PC-9 (cell line): ENCODE results near the gene FYN. TPM values are rescaled to one million over a fixed set of nuclear protein-coding genes. Genes with fewer than 3 reads are reported as not detected.

ENCODE experiments used
- BruUV-seq: library from RNA; stranded (reverse); fragments of 400-500 nt; replicated peaks from 2 replicates; lab custom pipeline; 2021; lab: Mats Ljungman, UMichigan
- CTCF ChIA-PET: fragments of 300-600 bp; sonication (Branson Sonifier 250); formaldehyde crosslinking; loops from one replicate; lab custom pipeline; 2022; ENCODE audit warnings: antibody characterized with exemption; lab: Charles Lee
- POLR2A ChIA-PET: fragments of 300-600 bp; sonication (Branson Sonifier 250); formaldehyde crosslinking; loops from one replicate; lab custom pipeline; 2022; ENCODE audit warnings: antibody characterized with exemption; ENCODE audit not compliant: unreplicated experiment; lab: Charles Lee
- DNase-seq, 2 experiments: peaks; one replicate each; pipeline versions ENCODE4 v3.0.0 to v3.0.0-alpha.2; 2015 to 2022; ENCODE audit warnings: mixed read lengths in 1 of 2
- H2AFZ ChIP-seq: fragments of 200-600 bp; sonication (generic); 2 replicates; pipeline ENCODE4 v1.8.1; 2017; ENCODE audit warnings: antibody characterized with exemption
- H3F3A ChIP-seq: fragments of 200-600 bp; sonication (generic); 2 replicates; pipeline ENCODE4 v1.8.1; 2017; ENCODE audit warnings: antibody characterized with exemption, mild to moderate bottlenecking, low read depth; ENCODE audit not compliant: insufficient read depth
- H3K27ac ChIP-seq: fragments of 200-600 bp; sonication (generic); 2 replicates; pipeline ENCODE4 v1.6.1; 2016; ENCODE audit warnings: mixed run types
- H3K27me3 ChIP-seq: fragments of 200-600 bp; sonication (generic); 2 replicates; pipeline ENCODE4 v1.6.1; 2016; ENCODE audit warnings: low read depth, mixed run types; ENCODE audit not compliant: insufficient read depth
- H3K36me3 ChIP-seq: fragments of 200-600 bp; sonication (generic); 2 replicates; pipeline ENCODE4 v1.6.1; 2016; ENCODE audit warnings: low read depth, mixed run types
- H3K4me1 ChIP-seq: fragments of 200-600 bp; sonication (generic); replicated peaks from 2 replicates; pipeline ENCODE4 v1.6.1; 2016; ENCODE audit warnings: mixed run types; ENCODE audit not compliant: insufficient read depth
- H3K4me2 ChIP-seq: fragments of 200-600 bp; sonication (generic); 2 replicates; pipeline ENCODE4 v1.6.1; 2017; ENCODE audit warnings: mixed run types
- H3K4me3 ChIP-seq: fragments of 200-600 bp; sonication (generic); 2 replicates; pipeline ENCODE4 v1.6.1; 2016; ENCODE audit warnings: mixed run types
- H3K79me2 ChIP-seq: fragments of 200-600 bp; sonication (generic); 2 replicates; pipeline ENCODE4 v1.6.1; 2017; ENCODE audit warnings: low read depth, mixed run types
- H3K9me2 ChIP-seq: fragments of 200-600 bp; sonication (generic); 2 replicates; pipeline ENCODE4 v1.8.1; 2017; ENCODE audit warnings: mild to moderate bottlenecking; ENCODE audit not compliant: insufficient read depth
- H3K9me3 ChIP-seq: fragments of 200-600 bp; sonication (generic); 2 replicates; pipeline ENCODE4 v1.8.1; 2016; ENCODE audit warnings: low read depth; ENCODE audit not compliant: insufficient read depth
- H4K20me1 ChIP-seq: fragments of 200-600 bp; sonication (generic); 2 replicates; pipeline ENCODE4 v1.8.1; 2017; ENCODE audit not compliant: insufficient read depth
- CTCF ChIP-seq: fragments of 200-600 bp; sonication (generic); conservative IDR thresholded peaks from 2 replicates; pipeline ENCODE4 v1.6.1; 2017; ENCODE audit warnings: mixed run types, antibody characterized with exemption, mild to moderate bottlenecking, moderate library complexity
- EZH2 ChIP-seq: fragments of 200-600 bp; sonication (generic); IDR thresholded peaks from 2 replicates; pipeline ENCODE4 v1.8.0; 2017; ENCODE audit warnings: antibody characterized with exemption, low read depth
- intact Hi-C: fragments of 100-400 bp; cut with micrococcal nuclease; formaldehyde crosslinking; loops from one replicate; pipeline ENCODE4 v1.10.0; 2022; ENCODE audit not compliant: unreplicated experiment
- total RNA-seq: library from RNA; stranded (reverse); gene quantifications from 2 replicates; pipeline ENCODE4 v1.2.3, GENCODE V29; 2021

The FYN gene
- total RNA-seq, 1 experiment from 2014 or later, result 53.3 TPM

GRCh38 chr6:111625461-111626391 is 247.5 kb downstream of the FYN start:
- Histone ChIP-seq H3F3A (no peaks in the 10 kb centered on the region), H3K4me2 (no peak overlapping the region), H3K27me3 (no peaks in the 10 kb centered on the region), H2AFZ (no peak overlapping the region), H3K36me3 (no peaks in the 10 kb centered on the region), H3K79me2 (no peaks in the 10 kb centered on the region), H3K27ac (no peak overlapping the region), H3K4me1 (no peaks in the 10 kb centered on the region; the same call in 1 of the 2 replicates), H3K9me3 (no peaks in the 10 kb centered on the region), H4K20me1 (no peaks in the 10 kb centered on the region), H3K4me3 (no peak overlapping the region), H3K9me2 (no peaks in the 10 kb centered on the region)
- POLR2A ChIA-PET, result no interaction called here
- TF ChIP-seq CTCF (no peak), EZH2 (no peak)
- BruUV-seq, result no TSS peak
- intact Hi-C loops, result no loop called here
- no peak for DNase-seq
- CTCF ChIA-PET, result no interaction called here

GRCh38 chr6:111625099-111625416 is 248.2 kb downstream of the FYN start:
- DNase-seq, result no peak
- Histone ChIP-seq H3K9me2 (no peaks in the 10 kb centered on the region), H3K36me3 (no peaks in the 10 kb centered on the region), H3K27me3 (no peaks in the 10 kb centered on the region), H3K4me1 (peaks cover 4% of the 10 kb centered on the region), H2AFZ (no peak overlapping the region), H3K9me3 (no peaks in the 10 kb centered on the region), H3K27ac (no peak overlapping the region), H4K20me1 (no peaks in the 10 kb centered on the region), H3K4me3 (no peak overlapping the region), H3F3A (no peaks in the 10 kb centered on the region), H3K4me2 (no peak overlapping the region), H3K79me2 (no peaks in the 10 kb centered on the region)
- no TSS peak for BruUV-seq
- intact Hi-C loops, result no loop called here
- TF ChIP-seq CTCF, result no peak
- TF ChIP-seq EZH2, result no peak
- ChIA-PET CTCF (no interaction called here), POLR2A (no interaction called here)

- H3K9me3 ChIP-seq, result no peaks in the 10 kb centered on the region
- H3K27ac ChIP-seq, result no peak overlapping the region
- no peaks in the 10 kb centered on the region for H3K27me3 ChIP-seq
- DNase-seq, result no peak
- ChIA-PET POLR2A (no interaction called here), CTCF (no interaction called here)
- intact Hi-C loops, result no loop called here
- no peak overlapping the region for H3K4me2 ChIP-seq
- BruUV-seq, result no TSS peak
- H3K4me3 ChIP-seq, result no peak overlapping the region
- H4K20me1 ChIP-seq, result no peaks in the 10 kb centered on the region
- peaks cover 6% of the 10 kb centered on the region for H3K4me1 ChIP-seq
- no peak overlapping the region for H2AFZ ChIP-seq
- TF ChIP-seq EZH2 (no peak), CTCF (no peak)
- H3K79me2 ChIP-seq, result no peaks in the 10 kb centered on the region
- H3F3A ChIP-seq, result no peaks in the 10 kb centered on the region
- no peaks in the 10 kb centered on the region for H3K9me2 ChIP-seq
- no peaks in the 10 kb centered on the region for H3K36me3 ChIP-seq
Measured at GRCh38 chr6:111624401-111625098, 248.7 kb downstream of the FYN start.
